Parathyroid adenoma (tissue), 2 donors: ENCODE measurements around the gene LTBP1.

Experiments
- H2AFZ ChIP-seq: fragments of 300-600 bp; sonication (generic); one replicate; pipeline ENCODE4 v1.7.0; 2017; ENCODE audit warnings: antibody characterized with exemption, mild to moderate bottlenecking
- H3K27ac ChIP-seq: fragments of 300-600 bp; sonication (generic); one replicate; pipeline ENCODE4 v1.7.0; 2017
- H3K27me3 ChIP-seq: fragments of 300-600 bp; sonication (generic); one replicate; pipeline ENCODE4 v1.7.0; 2017; ENCODE audit warnings: low read length; ENCODE audit not compliant: control insufficient read depth, insufficient read depth
- H3K36me3 ChIP-seq: fragments of 300-600 bp; sonication (generic); one replicate; pipeline ENCODE4 v1.7.0; 2017; ENCODE audit warnings: low read length; ENCODE audit not compliant: control insufficient read depth, insufficient read depth
- H3K4me1 ChIP-seq: fragments of 300-600 bp; sonication (generic); one replicate; pipeline ENCODE4 v1.7.0; 2017; ENCODE audit warnings: control low read depth
- H3K4me2 ChIP-seq: fragments of 300-600 bp; sonication (generic); one replicate; pipeline ENCODE4 v1.7.0; 2017; ENCODE audit warnings: low read length
- H3K4me3 ChIP-seq: fragments of 300-600 bp; sonication (generic); one replicate; pipeline ENCODE4 v1.7.0; 2017; ENCODE audit warnings: low read depth, low read length
- H3K79me2 ChIP-seq: fragments of 300-600 bp; sonication (generic); one replicate; pipeline ENCODE4 v1.7.0; 2017; ENCODE audit warnings: control low read depth
- H3K9ac ChIP-seq: fragments of 300-600 bp; sonication (generic); one replicate; pipeline ENCODE4 v1.7.0; 2017; ENCODE audit warnings: mild to moderate bottlenecking
- H3K9me3 ChIP-seq: fragments of 300-600 bp; sonication (generic); one replicate; pipeline ENCODE4 v1.7.0; 2017; ENCODE audit warnings: low read length; ENCODE audit not compliant: control insufficient read depth
- CTCF ChIP-seq: fragments of 300-600 bp; sonication (generic); IDR thresholded peaks from one replicate; pipeline ENCODE4 v1.7.0; 2017; ENCODE audit warnings: antibody characterized with exemption, mild to moderate bottlenecking
- donor health status: primary hyperparathyroidism.

LTBP1 gene

DNA sequence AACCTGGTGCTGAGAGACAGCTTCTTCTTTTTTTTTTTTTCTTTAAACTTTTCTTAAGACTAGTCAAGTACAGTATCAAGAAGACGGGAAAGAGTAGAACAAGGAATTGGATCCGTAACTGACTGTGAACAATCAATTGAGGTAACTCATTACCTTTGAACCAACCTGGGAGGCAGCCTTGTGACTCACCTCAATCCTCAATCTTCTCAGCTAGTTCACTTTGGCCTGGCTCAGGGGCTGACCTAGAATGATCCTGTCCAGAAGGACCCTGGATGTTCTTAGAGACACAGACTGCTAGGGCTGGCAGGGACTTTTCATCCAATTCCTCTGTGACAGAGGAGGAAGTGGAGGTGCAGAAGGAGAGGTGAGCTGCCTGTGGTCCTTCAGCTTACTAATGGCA lies 1.5 kb upstream of the LTBP1 start:
- no peaks in the 10 kb centered on the region for H3K4me1 ChIP-seq

DNA sequence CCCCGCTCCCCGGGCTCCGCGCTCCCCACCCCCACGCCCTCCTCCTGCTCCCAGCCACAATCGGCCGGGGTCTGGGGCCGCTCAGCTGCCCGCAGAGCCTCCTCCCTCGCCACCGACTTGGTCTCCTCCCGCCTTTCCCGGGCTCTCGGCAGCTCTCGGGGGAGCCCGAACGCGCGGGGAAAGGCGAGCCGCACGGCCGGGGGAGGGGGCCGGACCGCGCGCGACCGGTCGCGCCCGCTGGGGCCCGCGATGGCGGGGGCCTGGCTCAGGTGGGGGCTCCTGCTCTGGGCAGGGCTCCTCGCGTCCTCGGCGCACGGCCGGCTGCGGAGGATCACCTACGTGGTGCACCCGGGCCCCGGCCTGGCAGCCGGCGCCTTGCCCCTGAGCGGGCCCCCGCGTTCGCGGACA lies 327 bp downstream of the LTBP1 start:
- peak overlapping the region; percentile 80 for H2AFZ ChIP-seq
- H3K27me3 ChIP-seq, result no peaks in the 10 kb centered on the region
- H3K4me2 ChIP-seq, result peak overlapping the region; percentile 84
- no peaks in the 10 kb centered on the region for H3K9me3 ChIP-seq
- no peak overlapping the region for H3K27ac ChIP-seq
- H3K4me1 ChIP-seq, result no peaks in the 10 kb centered on the region
- H3K9ac ChIP-seq, result no peak overlapping the region
- no peaks in the 10 kb centered on the region for H3K36me3 ChIP-seq
- H3K79me2 ChIP-seq, result no peaks in the 10 kb centered on the region
- TF ChIP-seq CTCF, result no peak
- H3K4me3 ChIP-seq, result peak overlapping the region; percentile 60

More for the DNA sequence above, 1.5 kb upstream of the LTBP1 start:
- Histone ChIP-seq H3K9me3 (no peaks in the 10 kb centered on the region), H3K27ac (no peak overlapping the region), H3K27me3 (no peaks in the 10 kb centered on the region), H3K4me2 (no peak overlapping the region), H3K4me3 (no peak overlapping the region), H3K79me2 (no peaks in the 10 kb centered on the region), H3K36me3 (no peaks in the 10 kb centered on the region), H3K9ac (no peak overlapping the region), H2AFZ (no peak overlapping the region)
- no peak for TF ChIP-seq CTCF

DNA sequence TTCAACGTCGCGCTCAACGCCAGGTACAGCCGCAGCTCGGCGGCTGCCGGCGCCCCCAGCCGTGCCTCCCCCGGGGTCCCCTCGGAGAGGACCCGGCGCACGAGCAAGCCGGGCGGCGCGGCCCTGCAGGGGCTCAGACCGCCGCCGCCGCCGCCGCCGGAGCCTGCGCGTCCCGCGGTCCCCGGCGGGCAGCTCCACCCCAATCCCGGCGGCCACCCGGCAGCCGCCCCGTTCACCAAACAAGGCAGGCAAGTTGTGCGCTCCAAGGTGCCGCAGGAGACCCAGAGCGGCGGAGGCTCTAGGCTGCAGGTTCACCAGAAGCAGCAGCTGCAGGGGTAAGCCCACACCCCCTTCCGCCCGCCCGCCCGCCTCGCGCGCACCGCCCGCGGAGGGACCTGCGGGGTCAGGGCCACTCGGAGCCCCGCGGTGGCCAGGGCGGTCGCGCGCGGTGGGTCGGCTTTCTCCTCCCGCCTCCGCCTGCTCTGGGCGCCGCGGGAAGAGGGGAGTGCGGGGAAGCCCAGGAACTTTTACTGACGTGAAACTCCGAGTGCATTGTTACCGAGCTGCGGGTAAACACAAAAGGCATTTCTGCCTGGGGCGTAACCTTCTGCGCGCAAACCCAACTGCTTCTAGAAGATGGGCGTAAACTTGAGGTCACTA lies 861 bp downstream of the LTBP1 start:
- Histone ChIP-seq H3K9ac (no peak overlapping the region), H3K36me3 (no peaks in the 10 kb centered on the region), H3K27ac (no peak overlapping the region), H3K4me1 (no peaks in the 10 kb centered on the region), H3K79me2 (no peaks in the 10 kb centered on the region), H3K9me3 (no peaks in the 10 kb centered on the region), H2AFZ (peak overlapping the region; percentile 80), H3K27me3 (no peaks in the 10 kb centered on the region), H3K4me3 (peak overlapping the region; percentile 60), H3K4me2 (peak overlapping the region; percentile 84)
- TF ChIP-seq CTCF, result no peak

DNA sequence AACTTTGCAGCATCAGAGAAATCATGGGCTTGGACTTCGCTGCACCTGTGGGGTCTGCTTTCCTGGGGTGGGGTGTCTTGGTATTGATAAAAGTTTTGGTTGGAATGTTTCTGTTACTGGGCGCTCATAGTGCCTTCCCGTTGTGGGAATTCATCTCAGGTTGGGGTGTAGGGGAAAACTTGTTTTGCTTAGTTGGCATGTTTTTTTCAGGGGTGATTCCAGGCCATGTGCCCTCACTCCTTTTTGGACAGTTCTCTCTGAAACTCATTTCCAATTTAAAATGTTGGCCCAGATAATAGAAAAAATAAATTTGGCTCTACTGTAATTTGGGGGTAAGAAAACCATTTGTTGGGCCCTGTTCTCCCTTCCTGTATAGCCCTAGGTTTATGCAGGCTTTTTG lies 1.5 kb downstream of the LTBP1 start:
- no peaks in the 10 kb centered on the region for H3K27me3 ChIP-seq
- H3K4me3 ChIP-seq, result no peak overlapping the region
- H3K36me3 ChIP-seq, result no peaks in the 10 kb centered on the region
- no peaks in the 10 kb centered on the region for H3K4me1 ChIP-seq
- TF ChIP-seq CTCF, result no peak
- no peak overlapping the region for H3K4me2 ChIP-seq
- no peak overlapping the region for H3K9ac ChIP-seq
- no peaks in the 10 kb centered on the region for H3K79me2 ChIP-seq
- H2AFZ ChIP-seq, result no peak overlapping the region
- no peaks in the 10 kb centered on the region for H3K9me3 ChIP-seq
- no peak overlapping the region for H3K27ac ChIP-seq

GRCh38 chr2:32949260-32949659 lies 2.5 kb downstream of the LTBP1 start:
- Histone ChIP-seq H3K36me3 (no peaks in the 10 kb centered on the region), H3K9me3 (no peaks in the 10 kb centered on the region), H3K4me3 (no peak overlapping the region), H3K4me1 (no peaks in the 10 kb centered on the region), H3K9ac (no peak overlapping the region), H3K27ac (no peak overlapping the region), H2AFZ (no peak overlapping the region), H3K4me2 (no peak overlapping the region), H3K27me3 (no peaks in the 10 kb centered on the region), H3K79me2 (no peaks in the 10 kb centered on the region)
- no peak for TF ChIP-seq CTCF
